Mesenteric fat pad (tissue), 1 donor: Measurements from ENCODE around the gene RPS14. TPM values are rescaled to one million over a fixed set of nuclear protein-coding genes. Genes with fewer than 3 reads are reported as not detected.
"Not testable (repeated sequence)": the region's sequence is repeated elsewhere in the genome, so short reads cannot be mapped to it uniquely, and the experiment has no call there.

Experiments used
- DNase-seq: peaks from one replicate; pipeline ENCODE4 v3.0.0-alpha.2; 2020; ENCODE audit warnings: low spot score
- total RNA-seq: library from RNA; stranded (reverse); fragmentation: NEBNext Ultra II Directional; extraction: Animal tissue kit (Norgen Biotek cat#: 25700); gene quantifications from one replicate; pipeline ENCODE4 v1.2.1, GENCODE V29; 2021
- donor health status: DM: yes; HTN: yes; CAD: no.

Gene RPS14
- total RNA-seq, 1 donor from 2014 or later: 1,447 TPM

- not testable (repeated sequence) for DNase-seq
These were observed 35.4 kb downstream of the RPS14 start for GRCh38 chr5:150413902-150414790.

GRCh38 chr5:150413176-150413901 is 36.2 kb downstream of the RPS14 start:
- no peak for DNase-seq

DNA sequence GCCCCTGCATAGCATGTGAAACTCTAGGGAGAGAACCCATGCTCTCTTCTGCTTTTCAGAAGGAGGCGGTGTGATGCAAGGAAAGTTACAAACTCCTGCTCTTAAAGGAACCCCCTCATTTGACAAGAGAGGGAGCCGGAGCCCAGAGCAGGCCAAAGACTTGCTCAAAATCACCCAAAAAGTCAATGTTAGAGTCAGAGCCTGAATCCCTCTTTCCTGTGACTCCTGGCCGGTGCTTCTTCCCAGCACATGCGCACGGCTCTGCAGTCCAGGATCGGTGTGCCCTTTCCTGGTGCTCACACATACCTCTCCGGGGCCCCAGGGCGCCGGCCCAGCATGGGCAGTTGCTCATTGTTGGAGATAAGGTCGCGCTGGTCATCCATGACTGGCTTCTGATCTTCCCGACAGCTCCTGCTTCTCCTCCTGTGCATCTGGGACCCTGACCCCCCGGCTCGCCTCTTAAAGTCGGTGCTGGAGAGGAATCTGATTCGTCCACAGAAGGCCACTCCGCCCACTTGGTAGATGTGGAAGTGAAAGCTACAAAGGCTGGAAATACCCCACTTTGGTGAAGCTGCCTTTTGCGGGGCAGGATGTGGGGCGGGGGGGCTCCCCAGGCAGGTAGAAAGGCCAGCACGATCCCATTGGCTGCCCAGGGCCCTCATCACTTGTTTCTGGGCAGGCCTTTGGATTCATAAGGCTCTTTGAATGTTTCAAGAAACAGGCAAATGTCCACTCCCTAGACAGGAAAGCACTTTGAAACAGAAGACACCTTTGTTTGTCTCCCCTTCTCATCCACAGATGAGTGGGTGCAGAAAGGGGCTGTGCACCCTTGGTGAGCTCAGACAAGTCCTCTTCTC is 37.0 kb downstream of the RPS14 start, which contains the start of gene CD74:
CD74 (minus strand) TSS at position 592 of the 857 bp plus-strand sequence; CDS start at position 431, 161 bp downstream.
- peak; percentile 91 for DNase-seq

DNA sequence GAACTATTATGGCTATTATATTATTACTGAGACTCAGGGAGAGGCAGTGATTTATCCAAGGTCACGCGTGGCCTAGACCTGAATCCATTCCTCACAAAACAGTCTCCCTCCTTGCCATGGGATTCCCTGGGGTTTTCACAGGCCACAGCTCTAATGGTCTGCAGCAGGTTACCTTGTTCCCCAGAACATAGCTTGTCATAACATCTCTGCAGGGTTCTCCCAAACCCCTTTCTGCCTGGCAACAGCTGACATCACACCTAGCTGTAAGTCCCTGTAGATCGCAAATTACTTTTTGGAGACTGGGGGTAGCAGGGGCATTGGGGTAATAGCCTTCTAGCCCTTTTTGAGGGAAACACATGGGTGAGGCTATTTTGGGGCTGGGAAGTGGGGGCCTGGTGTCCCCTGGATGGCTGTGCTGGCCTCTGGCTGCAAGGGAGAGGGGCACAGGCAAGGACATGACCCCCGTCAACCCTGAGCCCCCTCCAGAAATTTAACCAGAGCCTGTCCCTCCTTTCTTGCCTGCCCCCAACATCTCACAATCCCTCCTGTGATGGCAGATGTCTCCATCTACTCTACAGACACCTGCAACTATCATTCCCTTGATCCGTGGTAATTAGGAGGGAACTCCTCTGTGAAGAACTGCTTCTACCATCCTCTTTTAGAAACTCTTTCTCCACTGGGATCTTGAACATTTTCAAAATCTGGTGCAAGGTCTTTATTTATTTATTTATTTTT is 38.1 kb downstream of the RPS14 start:
- no peak for DNase-seq

GRCh38 chr5:150410524-150411244 is 38.9 kb downstream of the RPS14 start:
- no peak for DNase-seq

GRCh38 chr5:150409638-150410523 is 39.7 kb downstream of the RPS14 start:
- no peak for DNase-seq

DNA sequence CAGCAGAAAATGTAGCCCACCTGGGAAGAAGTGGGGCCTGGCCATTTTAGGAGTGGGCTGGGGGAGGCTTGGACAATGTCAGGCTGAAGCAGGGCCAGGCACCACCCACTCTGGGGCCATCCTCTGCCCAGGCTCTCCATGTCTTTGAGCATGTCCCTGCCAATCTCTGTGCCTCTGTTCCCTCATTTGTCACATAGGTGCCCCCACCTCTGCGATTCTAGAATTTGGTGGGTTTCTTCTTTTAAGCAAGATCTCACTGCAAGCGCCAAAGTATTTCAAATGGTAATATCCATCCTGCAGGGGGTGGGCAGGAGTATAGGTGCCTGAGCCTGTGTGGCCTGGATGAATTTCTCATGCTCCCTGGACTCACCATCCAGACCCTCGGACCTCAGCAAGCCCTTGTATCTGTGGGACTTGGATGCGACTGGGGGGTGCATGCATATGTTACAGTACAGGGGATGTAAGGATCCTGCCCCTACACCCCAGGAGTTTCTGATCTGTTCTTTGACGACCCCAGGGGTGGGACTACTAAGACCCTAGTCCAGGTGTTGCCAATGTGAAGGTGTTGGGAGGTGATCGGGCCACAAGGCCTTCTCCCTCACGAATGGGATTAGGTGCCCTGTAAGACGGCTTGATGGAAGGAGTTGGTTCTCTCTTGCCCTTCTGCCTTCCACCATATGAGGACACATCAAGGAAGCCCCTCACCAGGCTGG is 41.2 kb downstream of the RPS14 start:
- no peak for DNase-seq

DNA sequence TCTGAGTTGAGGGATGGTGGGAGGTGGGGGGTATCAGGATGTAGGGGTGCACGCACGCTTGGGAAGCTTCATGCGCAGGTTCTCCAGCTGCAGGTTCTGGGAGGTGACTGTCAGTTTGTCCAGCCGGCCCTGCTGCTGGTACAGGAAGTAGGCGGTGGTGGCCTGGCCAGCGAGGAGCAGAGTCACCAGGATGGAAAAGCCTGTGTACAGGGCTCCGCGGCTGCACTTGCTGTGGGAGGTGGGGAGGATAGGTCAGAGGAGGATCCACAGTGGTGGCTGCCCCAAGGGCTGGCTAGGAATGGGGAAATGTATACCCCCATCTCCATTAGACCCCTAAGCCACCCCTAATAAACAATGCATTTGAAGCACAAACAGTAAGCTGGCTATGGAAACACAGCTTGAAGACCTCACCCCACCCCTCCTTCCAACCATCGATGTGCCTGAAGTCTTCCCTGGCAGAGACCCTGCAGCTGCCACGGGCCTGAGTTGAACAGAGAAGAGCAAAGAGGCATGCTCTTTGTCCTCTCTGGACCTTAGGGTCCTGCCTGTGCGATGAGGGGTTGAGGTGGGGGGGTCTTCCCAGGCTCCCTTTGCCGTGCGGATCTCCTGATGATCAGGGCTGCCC is 42.3 kb downstream of the RPS14 start:
- DNase-seq: no peak

DNA sequence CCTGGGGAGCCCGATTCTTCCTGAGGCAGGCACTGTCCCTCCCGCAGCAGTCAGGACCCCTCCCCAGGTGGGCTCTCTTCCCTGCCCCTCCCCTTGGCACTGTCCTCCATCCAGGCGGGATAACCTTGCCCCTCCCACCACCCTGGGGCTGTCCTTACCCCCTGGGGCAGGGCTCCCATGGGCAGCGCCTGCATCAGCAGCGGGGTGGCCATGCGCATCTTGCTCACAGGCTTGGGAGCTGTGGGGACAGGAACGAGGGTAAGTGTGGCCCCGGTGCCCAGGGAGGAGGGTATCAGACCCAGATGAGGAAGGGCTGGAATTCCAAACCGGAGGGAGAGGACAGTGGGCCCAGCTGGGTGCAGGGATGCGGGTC is 42.8 kb downstream of the RPS14 start:
- DNase-seq: no peak

DNA sequence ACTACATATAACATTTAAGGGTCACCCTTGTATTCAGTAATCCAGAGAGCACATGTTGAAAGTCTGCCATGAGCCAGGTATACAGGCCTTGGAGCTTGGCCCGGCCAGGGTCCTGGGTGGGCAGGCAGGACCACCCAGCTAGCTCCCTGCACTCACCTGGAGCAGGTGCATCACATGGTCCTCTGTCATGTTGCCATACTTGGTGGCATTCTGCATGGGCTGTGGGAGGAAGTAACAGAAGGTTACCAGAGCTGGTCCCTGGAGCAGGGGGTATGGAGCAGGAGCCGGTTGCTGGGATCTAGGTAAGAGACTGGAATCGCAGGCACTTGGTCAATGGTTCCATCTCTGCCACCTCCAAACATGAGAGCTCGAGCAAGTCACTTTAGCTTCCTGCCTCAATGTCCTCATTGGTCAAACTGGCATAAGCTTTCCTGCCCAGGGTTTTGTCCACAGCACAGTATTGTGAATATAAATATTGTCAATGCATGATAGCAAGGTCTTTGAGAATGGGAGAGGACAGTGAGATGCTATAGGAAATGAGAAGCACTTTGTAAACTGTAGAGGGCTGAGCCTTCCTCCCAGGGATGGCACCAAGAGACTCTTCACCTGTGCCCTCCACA is 43.3 kb downstream of the RPS14 start:
- no peak for DNase-seq

DNA sequence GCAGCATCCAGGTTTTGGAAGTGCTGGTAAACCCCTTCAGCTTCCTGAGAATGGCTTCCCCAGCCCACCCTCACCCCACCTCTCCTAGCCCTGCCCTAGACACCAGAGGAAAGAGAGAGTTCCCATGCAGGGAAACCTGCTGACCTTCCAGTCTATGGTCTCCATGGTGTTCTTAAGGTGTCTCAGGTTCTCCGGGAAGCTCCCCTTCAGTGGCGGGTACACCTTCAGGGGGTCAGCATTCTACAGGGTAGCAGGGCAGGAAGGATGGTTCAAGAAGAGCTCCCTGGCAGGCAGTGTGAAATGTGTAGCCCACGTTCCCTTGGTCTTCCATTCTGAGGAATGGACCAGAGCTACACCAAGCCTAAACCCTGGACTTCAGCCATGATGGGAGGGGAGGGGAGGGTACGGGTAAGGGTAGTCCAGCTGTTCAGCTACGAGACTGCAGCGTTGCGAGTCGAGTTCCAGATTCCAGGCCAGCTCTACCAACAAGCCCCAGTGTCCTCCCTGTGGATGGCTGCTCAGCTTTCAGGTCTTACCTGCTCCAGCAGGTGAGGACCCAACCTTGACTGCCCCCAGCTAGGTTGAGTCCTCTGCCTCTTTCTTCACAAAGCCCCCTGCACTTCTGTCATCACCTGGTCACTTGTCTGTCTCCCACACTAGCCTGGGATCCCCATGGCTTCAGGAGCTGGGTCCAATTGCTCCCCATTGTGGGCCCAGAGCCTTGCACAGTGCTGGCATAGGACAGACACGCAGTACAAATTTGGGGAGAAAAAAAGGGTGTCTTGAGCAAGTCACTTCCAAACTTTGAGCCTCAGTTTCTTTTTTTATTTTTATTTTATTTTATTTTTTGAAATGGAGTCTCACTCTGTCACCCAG is 44.4 kb downstream of the RPS14 start:
- DNase-seq: no peak

- DNase-seq: no peak
These were observed 45.0 kb downstream of the RPS14 start for GRCh38 chr5:150404535-150404934.

- DNase-seq: no peak
These were observed 45.4 kb downstream of the RPS14 start for GRCh38 chr5:150404121-150404520.

GRCh38 chr5:150402901-150403342 is 46.6 kb downstream of the RPS14 start:
- no peak for DNase-seq

GRCh38 chr5:150402229-150402773 is 47.2 kb downstream of the RPS14 start:
- DNase-seq: no peak
